K562 (cell line): Measurements from ENCODE around the gene LSP1. TPM values are rescaled to one million over a fixed set of nuclear protein-coding genes. Genes with fewer than 3 reads are reported as not detected.

Source experiments
- ATAC-seq: fragments of 200-7000 bp; cut with Tn5 transposase; 3 replicates; pipeline ENCODE4 v1.9.1; 2020; ENCODE audit warnings: moderate library complexity
- BruUV-seq: library from RNA; stranded (reverse); fragments of 400-500 nt; replicated peaks from 2 replicates; lab custom pipeline; 2021; lab: Mats Ljungman, UMichigan
- CTCF ChIA-PET: fragments of 300-600 bp; formaldehyde crosslinking; extraction: SDS; loops from one replicate; lab custom pipeline; 2021; ENCODE audit warnings: low intra/inter-chr PET ratio; lab: Yijun Ruan, JAX
- POLR2A ChIA-PET: fragments of 300-600, 350-650 bp; sonication (Branson Sonifier 250); formaldehyde crosslinking; extraction: SDS; loops from one replicate; lab custom pipeline; 2021; ENCODE audit warnings: antibody characterized with exemption, inconsistent platforms; lab: Yijun Ruan, JAX
- DNase-seq, 4 experiments: peaks; one replicate each; pipeline versions ENCODE4 v3.0.0 to v3.0.0-alpha.2; 2011 to 2018; ENCODE audit warnings: low spot score in 3 of 4, mixed read lengths in 3 of 4; ENCODE audit errors: extremely low read depth in 1 of 4
- FAIRE-seq: peaks from 2 replicates; lab custom pipeline; 2011; peaks lifted over from hg19 to GRCh38; lab: Jason Lieb, UNC
- H2AFZ ChIP-seq: 2 replicates; pipeline ENCODE4 v1.6.0; 2011; ENCODE audit warnings: low read depth, low read length, control low read depth, inconsistent platforms
- H3K27ac ChIP-seq: fragments of 200-600 bp; 3 replicates; pipeline ENCODE4 v1.8.0; 2011; ENCODE audit warnings: low read depth, mild to moderate bottlenecking, control low read depth, inconsistent platforms, low read length, moderate library complexity, mixed read lengths; ENCODE audit errors: extremely low read depth
- H3K27me3 ChIP-seq, 2 experiments: fragments of 300-600 bp in 1 of 2; 2 replicates in 1 of 2; 3 replicates in 1 of 2; pipeline versions ENCODE4 v1.6.0 to v1.8.0; 2011; ENCODE audit warnings: inconsistent platforms in 2 of 2, low read length in 2 of 2, mild to moderate bottlenecking in 1 of 2, mixed read lengths in 1 of 2, moderate library complexity in 1 of 2; ENCODE audit not compliant: control insufficient read depth in 2 of 2, insufficient read depth in 2 of 2
- H3K36me3 ChIP-seq: fragments of 300-600 bp; 3 replicates; pipeline ENCODE4 v1.8.0; 2011; ENCODE audit warnings: mild to moderate bottlenecking, low read length, inconsistent platforms; ENCODE audit not compliant: control insufficient read depth, insufficient read depth
- H3K4me1 ChIP-seq, 2 experiments: fragments of 200-600 bp in 1 of 2; replicated peaks in 1 of 2; 2 replicates in 1 of 2; 3 replicates in 1 of 2; pipeline versions ENCODE4 v1.5.1 to v1.8.0; 2011; ENCODE audit warnings: inconsistent platforms in 2 of 2, low read length in 2 of 2, mild to moderate bottlenecking in 1 of 2, mixed read lengths in 1 of 2, moderate library complexity in 1 of 2; ENCODE audit not compliant: control insufficient read depth in 2 of 2, insufficient read depth in 2 of 2
- H3K4me2 ChIP-seq: 2 replicates; pipeline ENCODE4 v1.6.1; 2011; ENCODE audit warnings: low read length, control low read depth, inconsistent platforms, mixed read lengths; ENCODE audit not compliant: insufficient read depth
- H3K4me3 ChIP-seq: fragments of 200-600 bp; sonication (generic), shearing (Covaris generic); 2 replicates; pipeline ENCODE4 v1.5.1; 2016; ENCODE audit warnings: control low read depth, inconsistent platforms
- H3K79me2 ChIP-seq: fragments of 200-600 bp; 3 replicates; pipeline ENCODE4 v1.8.0; 2011; ENCODE audit warnings: low read length, inconsistent platforms; ENCODE audit not compliant: control insufficient read depth, insufficient read depth
- H3K9ac ChIP-seq, 2 experiments: 2 replicates each; pipeline versions ENCODE4 v1.6.0 to v1.6.1; 2011; ENCODE audit warnings: low read depth in 2 of 2, low read length in 2 of 2, control low read depth in 1 of 2, inconsistent platforms in 1 of 2, mild to moderate bottlenecking in 1 of 2, mixed read lengths in 1 of 2; ENCODE audit not compliant: insufficient read depth in 1 of 2
- H3K9me1 ChIP-seq: one replicate; pipeline ENCODE4 v1.6.0; 2011; ENCODE audit warnings: inconsistent platforms, mild to moderate bottlenecking, low read length, moderate library complexity; ENCODE audit not compliant: control insufficient read depth, insufficient read depth
- H3K9me3 ChIP-seq: replicated peaks from 2 replicates; pipeline ENCODE4 v1.5.1; 2011; ENCODE audit warnings: low read depth, low read length, inconsistent platforms; ENCODE audit not compliant: control insufficient read depth, insufficient read depth
- H4K20me1 ChIP-seq: replicated peaks from 2 replicates; pipeline ENCODE4 v1.6.1; 2011; ENCODE audit warnings: low read length, inconsistent platforms, mixed read lengths; ENCODE audit not compliant: control insufficient read depth, insufficient read depth
- NRF1 ChIP-seq, 2 experiments: fragments of 450-650 bp; IDR thresholded peaks in 1 of 2; conservative IDR thresholded peaks in 1 of 2; 2 replicates each; pipeline ENCODE4 v1.6.1; 2014; ENCODE audit warnings: mild to moderate bottlenecking in 2 of 2
- TFAP4 ChIP-seq: sonication (generic); formaldehyde crosslinking; IDR thresholded peaks from 2 replicates; pipeline ENCODE4 v1.8.0; 2022; ENCODE audit warnings: missing genetic modification reagents, mild to moderate bottlenecking, moderate library complexity, borderline replicate concordance
- ZNF644 ChIP-seq: fragments of 200-800 bp; sonication (Bioruptor generic); IDR thresholded peaks from 2 replicates; pipeline ENCODE4 v1.6.1; 2016; ENCODE audit warnings: low read depth, missing genetic modification characterization, missing compliant biosample characterization
- WGBS: fragments of 100-300 bp; shearing (Covaris generic); methylation state at CpG from one replicate; pipeline ENCODE4 v1.1.6; 2016; ENCODE audit warnings: low coverage, mixed read lengths; ENCODE audit not compliant: insufficient coverage; ENCODE audit errors: missing lambda C conversion rate; 5-methylcytosine and 5-hydroxymethylcytosine counted together
- in situ Hi-C: fragments of 300-500 bp; cut with MboI; formaldehyde crosslinking; loops from 4 replicates; pipeline ENCODE4 v1.15.0; 2018; ENCODE audit warnings: inconsistent platforms, mixed read lengths
- intact Hi-C: fragments of 100-400 bp; cut with micrococcal nuclease; formaldehyde crosslinking; loops from 2 replicates; pipeline ENCODE4 v1.14.2; 2022
- polyA plus RNA-seq, 8 experiments: library from polyadenylated mRNA; depleted of rRNA in 4 of 8; stranded (reverse) in 5 of 8; unstranded in 3 of 8; fragments of >200 nt; fragmentation: Nextera tagmentation in 2 of 8; fragmentation: Illumina TruSeq in 1 of 8; extraction: Ambion mirVana in 2 of 8; extraction: Trizol in 1 of 8; gene quantifications; 2 replicates each; pipeline versions ENCODE4 v1.2.1 to v1.2.3, GENCODE V29; 2011 to 2014; ENCODE audit warnings: inconsistent platforms in 1 of 8, missing spikeins in 1 of 8
- total RNA-seq, 7 experiments: library from RNA; depleted of rRNA in 6 of 7; stranded (reverse); fragments of >200 nt in 6 of 7; fragmentation: Illumina TruSeq in 2 of 7; extraction: Trizol in 2 of 7; gene quantifications; 2 replicates each; pipeline versions ENCODE4 v1.2.1 to v1.2.3, GENCODE V29; 2011 to 2021; ENCODE audit warnings: low replicate concordance in 1 of 7

Gene LSP1
- total and polyA plus RNA-seq, 9 of the 15 experiments (the other 6 are each of a cell fraction or from before 2014, with no cell fraction given) = 0.08 to 2.9 (median 0.65) TPM; not detected in 2

- Histone ChIP-seq H3K4me1 (peaks cover 0 to 49% of the 10 kb centered on the region in 2 experiments; a peak in 2 of 5 replicates), H3K9me1 (no peaks in the 10 kb centered on the region), H2AFZ (no peak overlapping the region), H3K27me3 (peaks cover 15 to 76% of the 10 kb centered on the region in 2 experiments; a peak in 4 of 5 replicates), H3K79me2 (no peaks in the 10 kb centered on the region), H3K9me3 (no peaks in the 10 kb centered on the region), H3K36me3 (no peaks in the 10 kb centered on the region), H4K20me1 (peaks cover 7% of the 10 kb centered on the region; the same call in 1 of the 2 replicates), H3K4me3 (no peak overlapping the region), H3K9ac (no peak overlapping the region), H3K27ac (no peak overlapping the region), H3K4me2 (no peak overlapping the region)
- no peak for TF ChIP-seq ZNF644 (tag)
- peak; percentile 19; the same call in 1 of the 2 replicates for TF ChIP-seq TFAP4 (CRISPR knock-in tag)
- TF ChIP-seq NRF1 (conservative IDR thresholded peaks at IDR 0.05 in 1 of 2, IDR thresholded peaks at IDR 0.05 in 1 of 2) = peak; percentile 54 to 63
- ChIA-PET CTCF (no interaction called here), POLR2A (interaction anchor here (0.5 kb wide), 1 partner anchor 35 kb away, joined by 3 read pairs; no protein-coding TSS in a partner anchor)
- no peak for DNase-seq
- in situ Hi-C loops = no loop called here
- no TSS peak for BruUV-seq
- ATAC-seq = no peak
- no peak for FAIRE-seq
- WGBS = 4% methylated on average over 11 of the region's 14 CpGs
- intact Hi-C loops = no loop called here
Observed at GRCh38 chr11:1922481-1923081, 69.7 kb downstream of the LSP1 start.
